Astrocyte (in vitro differentiated cells and primary cell): ENCODE measurements around the gene CAPZB.

ENCODE experiments used
- CTCF ChIP-seq: IDR thresholded peaks from 2 replicates; pipeline ENCODE4 v1.5.1; 2011; ENCODE audit warnings: low read depth, mild to moderate bottlenecking, inconsistent platforms, low read length, moderate library complexity; ENCODE audit not compliant: insufficient read depth
- EZH2 ChIP-seq: IDR thresholded peaks from 2 replicates; pipeline ENCODE4 v1.6.1; 2012; ENCODE audit warnings: mild to moderate bottlenecking, low read length, inconsistent platforms; ENCODE audit not compliant: insufficient read depth

GRCh38 chr1:19438516-19439195 lies 46.7 kb downstream of the CAPZB start:
- no peak for TF ChIP-seq CTCF
- no peak for TF ChIP-seq EZH2
